22Rv1 (cell line): ENCODE measurements around the gene SPSB1.

Experiments used
- ZFX ChIP-seq: fragments of 450-650 bp; IDR thresholded peaks from 2 replicates; pipeline ENCODE4 v1.6.1; 2017; ENCODE audit warnings: antibody characterized with exemption, borderline replicate concordance
- TF ChIP-seq, protein P1 (sequence below): fragments of 450-650 bp; IDR thresholded peaks from 2 replicates; pipeline ENCODE4 v1.5.1; 2017; ENCODE audit warnings: mild to moderate bottlenecking

DNA sequence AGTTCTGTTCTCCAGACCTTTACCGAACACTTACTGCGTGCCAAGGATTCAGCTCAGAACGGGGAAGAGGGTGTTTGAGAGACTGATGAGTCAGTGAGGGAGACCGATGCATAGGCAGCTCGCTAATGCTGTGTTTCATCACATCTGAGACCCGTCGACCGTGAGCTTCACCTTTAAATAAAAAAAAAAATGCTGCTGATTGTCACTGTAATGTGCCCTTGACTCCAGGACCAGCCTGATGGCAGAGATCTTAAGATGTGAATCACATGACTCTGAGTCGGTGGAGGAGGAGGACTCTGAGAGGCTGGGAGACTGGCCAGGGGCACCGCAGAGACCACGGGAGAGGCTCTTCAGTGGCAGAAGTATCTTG is 28.8 kb downstream of the SPSB1 start:
- TF ChIP-seq, protein P1, sequence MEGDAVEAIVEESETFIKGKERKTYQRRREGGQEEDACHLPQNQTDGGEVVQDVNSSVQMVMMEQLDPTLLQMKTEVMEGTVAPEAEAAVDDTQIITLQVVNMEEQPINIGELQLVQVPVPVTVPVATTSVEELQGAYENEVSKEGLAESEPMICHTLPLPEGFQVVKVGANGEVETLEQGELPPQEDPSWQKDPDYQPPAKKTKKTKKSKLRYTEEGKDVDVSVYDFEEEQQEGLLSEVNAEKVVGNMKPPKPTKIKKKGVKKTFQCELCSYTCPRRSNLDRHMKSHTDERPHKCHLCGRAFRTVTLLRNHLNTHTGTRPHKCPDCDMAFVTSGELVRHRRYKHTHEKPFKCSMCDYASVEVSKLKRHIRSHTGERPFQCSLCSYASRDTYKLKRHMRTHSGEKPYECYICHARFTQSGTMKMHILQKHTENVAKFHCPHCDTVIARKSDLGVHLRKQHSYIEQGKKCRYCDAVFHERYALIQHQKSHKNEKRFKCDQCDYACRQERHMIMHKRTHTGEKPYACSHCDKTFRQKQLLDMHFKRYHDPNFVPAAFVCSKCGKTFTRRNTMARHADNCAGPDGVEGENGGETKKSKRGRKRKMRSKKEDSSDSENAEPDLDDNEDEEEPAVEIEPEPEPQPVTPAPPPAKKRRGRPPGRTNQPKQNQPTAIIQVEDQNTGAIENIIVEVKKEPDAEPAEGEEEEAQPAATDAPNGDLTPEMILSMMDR: no peak
- TF ChIP-seq ZFX: no peak
